ENCODE data around the gene NEB. TPM values are rescaled to one million over a fixed set of nuclear protein-coding genes. Genes with fewer than 3 reads are reported as not detected.

NEB gene
- polyA plus RNA-seq, 2 of the 4 experiments (the other 2 are of a cell fraction): 0.67 to 4.4 TPM

- H3K4me1 ChIP-seq: no peaks in the 10 kb centered on the region
- ChIA-PET CTCF (no interaction called here), POLR2A (no interaction called here)
- H3K9me3 ChIP-seq: no peaks in the 10 kb centered on the region
- H3K4me2 ChIP-seq: no peak overlapping the region
- WGBS (ENCODE audit: missing lambda C conversion rate): 83% methylated on average over 5 of the region's 5 CpGs
- H3K27ac ChIP-seq: no peak overlapping the region
- no peak for ATAC-seq
- no peak for DNase-seq (ENCODE audit: low read depth in 1 of 2, low spot score in 1 of 2)
- no peak for FAIRE-seq
- TF ChIP-seq RCOR1 (IDR thresholded peaks at IDR 0.05; ENCODE audit: low read depth, low read length): no peak
- TF ChIP-seq MAX (IDR thresholded peaks at IDR 0.05): no peak
- TF ChIP-seq HEYL (CRISPR knock-in tag; IDR thresholded peaks at IDR 0.05): no peak
- no peak for TF ChIP-seq BHLHE40 (IDR thresholded peaks at IDR 0.05; ENCODE audit: low read depth, low read length)
- TF ChIP-seq HMGXB4 (CRISPR knock-in tag; IDR thresholded peaks at IDR 0.05; ENCODE audit: borderline replicate concordance): no peak
- no peak overlapping the region for H3K4me3 ChIP-seq
Measured at GRCh38 chr2:151575338-151575737, 158.9 kb downstream of the NEB start.

DNA sequence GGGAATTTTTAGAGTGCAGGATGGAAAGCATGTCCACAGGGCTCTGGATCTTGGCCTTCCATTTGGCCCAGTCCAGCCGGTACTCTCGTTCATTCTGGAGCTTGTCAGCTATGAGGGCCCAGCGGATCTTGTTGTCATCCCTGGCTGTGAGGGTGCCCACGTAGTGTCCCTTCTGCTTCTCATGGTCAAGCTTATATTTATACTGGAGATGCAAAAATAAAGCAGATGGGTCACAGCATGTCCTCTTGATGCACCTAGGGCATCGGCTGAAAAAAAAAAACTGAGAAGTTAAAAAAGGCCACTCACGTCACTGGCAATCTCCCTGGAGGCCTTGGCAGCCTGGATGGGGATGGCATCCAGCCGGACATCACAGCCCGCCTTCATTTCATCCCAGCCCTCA, 164.1 kb downstream of the NEB start:
- Histone ChIP-seq H3K9me3 (no peaks in the 10 kb centered on the region), H3K27ac (no peak overlapping the region), H3K4me3 (no peak overlapping the region), H3K4me2 (no peak overlapping the region), H3K4me1 (no peaks in the 10 kb centered on the region)
- no peak for FAIRE-seq
- DNase-seq (ENCODE audit: low read depth in 1 of 2, low spot score in 1 of 2): no peak
- CTCF ChIA-PET: no interaction called here
- 86% methylated on average over 8 of the region's 8 CpGs for WGBS (ENCODE audit: missing lambda C conversion rate)
- POLR2A ChIA-PET: no interaction called here
- ATAC-seq: no peak
- TF ChIP-seq POLR2A (IDR thresholded peaks at IDR 0.05; ENCODE audit: low read length) (no peak), RARB (CRISPR knock-in tag; IDR thresholded peaks at IDR 0.05) (no peak), NPAS2 (CRISPR knock-in tag; IDR thresholded peaks at IDR 0.05; ENCODE audit: borderline replicate concordance) (no peak), TP53 (CRISPR knock-in tag; IDR thresholded peaks at IDR 0.05) (no peak), PHF8 (IDR thresholded peaks at IDR 0.05; ENCODE audit: borderline replicate concordance, low read depth) (no peak), EHMT2 (IDR thresholded peaks at IDR 0.05; ENCODE audit: low read depth) (no peak), RNF2 (IDR thresholded peaks at IDR 0.05; ENCODE audit: borderline replicate concordance, low read depth) (no peak), HDAC2 (IDR thresholded peaks at IDR 0.05) (no peak), SMC3 (IDR thresholded peaks at IDR 0.05) (no peak), KDM1A (IDR thresholded peaks at IDR 0.05; ENCODE audit: low read depth) (no peak)
- TF ChIP-seq, protein P1, sequence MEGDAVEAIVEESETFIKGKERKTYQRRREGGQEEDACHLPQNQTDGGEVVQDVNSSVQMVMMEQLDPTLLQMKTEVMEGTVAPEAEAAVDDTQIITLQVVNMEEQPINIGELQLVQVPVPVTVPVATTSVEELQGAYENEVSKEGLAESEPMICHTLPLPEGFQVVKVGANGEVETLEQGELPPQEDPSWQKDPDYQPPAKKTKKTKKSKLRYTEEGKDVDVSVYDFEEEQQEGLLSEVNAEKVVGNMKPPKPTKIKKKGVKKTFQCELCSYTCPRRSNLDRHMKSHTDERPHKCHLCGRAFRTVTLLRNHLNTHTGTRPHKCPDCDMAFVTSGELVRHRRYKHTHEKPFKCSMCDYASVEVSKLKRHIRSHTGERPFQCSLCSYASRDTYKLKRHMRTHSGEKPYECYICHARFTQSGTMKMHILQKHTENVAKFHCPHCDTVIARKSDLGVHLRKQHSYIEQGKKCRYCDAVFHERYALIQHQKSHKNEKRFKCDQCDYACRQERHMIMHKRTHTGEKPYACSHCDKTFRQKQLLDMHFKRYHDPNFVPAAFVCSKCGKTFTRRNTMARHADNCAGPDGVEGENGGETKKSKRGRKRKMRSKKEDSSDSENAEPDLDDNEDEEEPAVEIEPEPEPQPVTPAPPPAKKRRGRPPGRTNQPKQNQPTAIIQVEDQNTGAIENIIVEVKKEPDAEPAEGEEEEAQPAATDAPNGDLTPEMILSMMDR (IDR thresholded peaks at IDR 0.05): no peak

- Histone ChIP-seq H3K9me3 (no peaks in the 10 kb centered on the region), H3K4me2 (no peak overlapping the region), H3K4me1 (no peaks in the 10 kb centered on the region), H3K4me3 (no peak overlapping the region), H3K27ac (no peak overlapping the region)
- ChIA-PET CTCF (interaction anchor here (1.3 kb wide), 1 partner anchor 219 kb away, joined by 4 read pairs; no protein-coding TSS in a partner anchor), POLR2A (no interaction called here)
- TF ChIP-seq REST (IDR thresholded peaks at IDR 0.05): no peak
- TF ChIP-seq, protein P2, sequence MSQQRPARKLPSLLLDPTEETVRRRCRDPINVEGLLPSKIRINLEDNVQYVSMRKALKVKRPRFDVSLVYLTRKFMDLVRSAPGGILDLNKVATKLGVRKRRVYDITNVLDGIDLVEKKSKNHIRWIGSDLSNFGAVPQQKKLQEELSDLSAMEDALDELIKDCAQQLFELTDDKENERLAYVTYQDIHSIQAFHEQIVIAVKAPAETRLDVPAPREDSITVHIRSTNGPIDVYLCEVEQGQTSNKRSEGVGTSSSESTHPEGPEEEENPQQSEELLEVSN (IDR thresholded peaks at IDR 0.05; ENCODE audit: borderline replicate concordance, low read depth): no peak
- TF ChIP-seq CBX2 (IDR thresholded peaks at IDR 0.05; ENCODE audit: borderline replicate concordance, low read depth): no peak
- no peak for TF ChIP-seq RAD21 (conservative IDR thresholded peaks at IDR 0.05 in 1 of 2, IDR thresholded peaks at IDR 0.05 in 1 of 2)
- no peak for TF ChIP-seq HOXB13 (CRISPR knock-in tag; IDR thresholded peaks at IDR 0.05; ENCODE audit: low read depth)
- TF ChIP-seq KDM5A (IDR thresholded peaks at IDR 0.05): no peak
- no peak for TF ChIP-seq NPAS2 (CRISPR knock-in tag; IDR thresholded peaks at IDR 0.05; ENCODE audit: borderline replicate concordance)
- no peak for TF ChIP-seq HOXA7 (CRISPR knock-in tag; IDR thresholded peaks at IDR 0.05)
- TF ChIP-seq JUN (IDR thresholded peaks at IDR 0.05): no peak
- no peak for ATAC-seq
- DNase-seq (ENCODE audit: low read depth in 1 of 2, low spot score in 1 of 2): no peak
- WGBS (ENCODE audit: missing lambda C conversion rate): 71% methylated on average over 8 of the region's 8 CpGs
- no peak for FAIRE-seq
Measured at GRCh38 chr2:151569167-151569566, 165.1 kb downstream of the NEB start.
